M059J (cell line): ENCODE measurements around the gene RADIL. TPM values are rescaled to one million over a fixed set of nuclear protein-coding genes. Genes with fewer than 3 reads are reported as not detected.

Experiments
- DNase-seq: peaks from one replicate; pipeline ENCODE4 v3.0.0-alpha.2; 2012; ENCODE audit warnings: low read depth
- total RNA-seq: library from RNA; depleted of rRNA; stranded (reverse); fragments of >200 nt; shearing (Covaris generic); gene quantifications from 2 replicates; pipeline ENCODE4 v1.2.3, GENCODE V29; 2014

RADIL gene
- total RNA-seq, 1 experiment from 2014 or later, result not detected

DNA sequence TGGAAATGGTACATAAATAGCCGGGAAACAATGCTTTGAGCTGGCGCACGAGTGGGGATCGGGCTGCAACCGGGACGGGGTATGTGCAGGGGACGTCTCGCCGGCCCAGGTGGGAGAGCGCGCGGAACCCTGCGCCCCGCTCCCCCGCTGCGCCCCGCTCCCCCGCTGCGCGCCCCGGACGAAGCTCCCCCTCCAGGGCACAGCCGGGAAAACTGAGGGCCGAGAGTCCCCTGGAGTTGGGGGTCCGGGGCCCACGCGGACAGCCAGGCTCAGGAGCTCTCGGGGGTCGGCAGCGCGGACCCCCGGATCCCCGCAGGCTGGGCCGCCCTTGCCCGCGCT lies 514 bp downstream of the RADIL start:
- no peak for DNase-seq

DNA sequence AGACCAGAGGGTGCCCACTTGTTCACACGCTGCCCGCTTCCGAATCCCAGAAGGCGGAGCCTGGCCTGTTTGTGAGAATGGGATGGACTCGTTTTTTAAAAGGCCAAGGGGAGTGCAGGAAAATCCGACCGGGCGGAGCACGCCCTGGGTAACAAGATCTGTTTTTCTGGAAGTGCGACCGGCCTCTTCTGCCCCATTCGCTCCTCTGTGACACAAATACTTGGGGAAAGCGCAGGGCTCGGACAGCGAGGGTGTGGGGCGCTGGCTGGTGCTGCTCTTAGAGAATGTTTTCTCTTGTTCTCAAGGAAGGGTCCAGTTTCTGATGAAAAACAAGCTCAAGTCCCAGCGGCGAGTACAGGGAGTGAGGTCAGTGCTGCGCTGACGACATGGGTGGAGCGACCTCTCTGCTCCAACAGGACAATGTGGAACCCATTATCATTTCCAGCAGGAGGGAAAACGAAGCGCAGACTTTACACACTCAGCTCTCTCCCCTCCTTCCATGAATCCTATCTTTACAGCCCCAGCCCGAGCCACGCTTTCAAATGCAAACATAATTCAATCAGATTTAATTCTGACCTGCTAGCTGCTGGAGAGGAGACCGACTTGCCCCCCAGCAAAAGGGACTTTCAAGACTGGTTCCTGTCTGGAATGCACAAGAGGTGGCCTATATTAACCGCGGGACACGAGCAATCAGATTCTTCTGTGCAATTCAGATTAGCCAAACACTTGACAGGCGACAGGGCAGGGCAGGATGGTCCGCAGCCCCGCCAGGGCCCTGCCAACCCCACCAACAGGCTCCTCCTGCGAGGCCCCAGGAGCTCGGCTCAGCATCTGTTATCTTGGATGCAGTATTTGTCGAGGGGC lies 1.1 kb downstream of the RADIL start:
- DNase-seq, result no peak

- DNase-seq, result no peak
Observed at GRCh38 chr7:4880218-4880617, 3.3 kb downstream of the RADIL start.

- no peak for DNase-seq
Observed at GRCh38 chr7:4879396-4880081, 4.0 kb downstream of the RADIL start.

GRCh38 chr7:4878336-4879335 lies 4.9 kb downstream of the RADIL start:
- DNase-seq, result peak; percentile 42

GRCh38 chr7:4876586-4876985 lies 6.9 kb downstream of the RADIL start:
- DNase-seq, result no peak

GRCh38 chr7:4875391-4875790 lies 8.1 kb downstream of the RADIL start:
- no peak for DNase-seq

- DNase-seq, result no peak
Observed at GRCh38 chr7:4873071-4873944, 10.2 kb downstream of the RADIL start.

DNA sequence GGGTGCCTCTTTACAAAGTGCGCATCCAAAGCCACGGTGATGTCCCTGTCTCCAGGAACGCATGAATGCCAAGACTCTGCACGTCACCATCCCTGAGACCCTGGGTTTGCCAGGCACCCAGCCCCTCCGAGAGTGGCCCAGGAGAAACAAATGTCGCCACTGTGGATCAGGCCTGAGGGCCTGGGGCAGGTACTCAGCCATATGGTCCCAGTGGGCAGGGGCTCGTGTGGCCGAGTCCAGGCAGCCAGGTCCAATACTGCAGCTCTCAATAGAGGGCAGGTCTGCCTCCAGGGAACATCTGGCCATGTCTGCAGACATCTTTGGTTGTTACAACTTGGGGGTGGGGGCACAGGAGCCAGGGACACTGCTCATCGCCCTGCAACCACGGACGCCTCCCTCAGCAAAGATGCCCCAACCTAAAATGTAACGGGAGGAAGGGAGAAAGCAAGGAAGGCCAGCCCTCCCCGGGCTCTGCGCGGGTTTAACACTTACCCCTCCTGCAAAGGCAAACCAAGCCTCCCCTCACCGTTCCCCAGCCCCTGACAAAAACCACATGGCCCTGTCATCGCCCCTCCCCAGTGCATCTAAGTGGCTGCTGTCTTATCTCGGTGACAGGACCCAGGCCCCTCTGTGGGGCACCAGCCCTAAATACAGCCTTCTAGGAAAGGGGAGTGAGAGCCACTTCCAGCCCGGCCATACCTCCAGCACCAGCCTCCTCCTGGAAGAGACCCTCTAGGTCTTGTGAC lies 11.4 kb downstream of the RADIL start:
- no peak for DNase-seq

DNA sequence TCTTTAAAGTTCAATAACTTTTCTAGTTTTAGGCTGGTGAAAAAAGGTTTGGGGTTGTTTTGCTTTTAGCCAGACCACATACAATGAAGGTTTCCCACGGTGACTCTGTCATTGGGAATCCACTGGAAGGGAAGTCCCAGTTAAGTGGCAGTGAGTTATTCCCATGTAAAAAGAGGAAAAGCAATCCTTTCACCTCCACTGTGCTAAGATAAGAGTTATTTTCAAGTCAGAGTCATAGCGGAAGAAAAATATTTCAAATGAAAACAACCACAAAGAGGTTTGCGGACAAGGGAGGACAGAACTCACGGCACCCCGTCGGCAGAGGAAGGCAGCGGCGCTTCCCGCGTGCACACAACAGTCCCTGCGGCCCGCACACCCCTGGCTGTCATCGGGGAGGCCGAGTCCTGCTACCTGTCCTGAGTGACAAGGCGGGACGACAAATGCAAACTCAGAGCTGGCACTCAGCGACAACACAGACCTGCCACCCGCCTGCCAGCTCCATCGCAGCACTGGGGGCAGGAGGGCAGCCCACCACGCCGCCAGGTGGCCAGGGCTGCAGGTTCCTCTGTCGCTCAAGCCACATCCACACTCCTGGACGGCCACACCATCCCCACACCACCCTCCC lies 12.3 kb downstream of the RADIL start:
- no peak for DNase-seq

- no peak for DNase-seq
Observed at GRCh38 chr7:4868493-4868892, 15.0 kb downstream of the RADIL start.

- DNase-seq, result no peak
Observed at GRCh38 chr7:4866528-4867496, 16.7 kb downstream of the RADIL start.

- no peak for DNase-seq
Observed at GRCh38 chr7:4862156-4862555, 21.4 kb downstream of the RADIL start.

- DNase-seq, result no peak
Observed at GRCh38 chr7:4861673-4862072, 21.8 kb downstream of the RADIL start, which contains the start of gene PAPOLB. Gene PAPOLB (minus strand): TSS chr7:4862030. CDS start chr7:4861810, 220 bp downstream.

DNA sequence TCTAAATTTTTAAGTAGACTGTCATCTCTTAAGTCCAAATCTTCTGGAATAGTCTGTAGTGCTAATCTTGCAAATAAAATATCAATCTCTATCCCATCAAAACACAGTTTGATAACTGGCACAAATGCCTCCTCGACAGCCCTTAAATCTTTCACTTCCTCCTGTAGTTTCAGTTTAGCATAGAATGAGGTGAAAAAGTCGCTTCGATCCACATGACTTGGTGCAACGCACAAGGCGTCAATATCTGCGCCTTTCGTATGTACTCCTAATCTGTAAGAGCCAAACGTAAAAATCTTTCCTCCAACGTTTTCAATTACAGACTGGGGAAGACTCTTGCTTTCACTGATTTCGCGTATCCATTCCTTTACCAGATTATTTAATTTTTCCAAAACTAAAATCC lies 22.3 kb downstream of the RADIL start:
- DNase-seq, result no peak

GRCh38 chr7:4857189-4857588 lies 26.3 kb downstream of the RADIL start:
- DNase-seq, result no peak

DNA sequence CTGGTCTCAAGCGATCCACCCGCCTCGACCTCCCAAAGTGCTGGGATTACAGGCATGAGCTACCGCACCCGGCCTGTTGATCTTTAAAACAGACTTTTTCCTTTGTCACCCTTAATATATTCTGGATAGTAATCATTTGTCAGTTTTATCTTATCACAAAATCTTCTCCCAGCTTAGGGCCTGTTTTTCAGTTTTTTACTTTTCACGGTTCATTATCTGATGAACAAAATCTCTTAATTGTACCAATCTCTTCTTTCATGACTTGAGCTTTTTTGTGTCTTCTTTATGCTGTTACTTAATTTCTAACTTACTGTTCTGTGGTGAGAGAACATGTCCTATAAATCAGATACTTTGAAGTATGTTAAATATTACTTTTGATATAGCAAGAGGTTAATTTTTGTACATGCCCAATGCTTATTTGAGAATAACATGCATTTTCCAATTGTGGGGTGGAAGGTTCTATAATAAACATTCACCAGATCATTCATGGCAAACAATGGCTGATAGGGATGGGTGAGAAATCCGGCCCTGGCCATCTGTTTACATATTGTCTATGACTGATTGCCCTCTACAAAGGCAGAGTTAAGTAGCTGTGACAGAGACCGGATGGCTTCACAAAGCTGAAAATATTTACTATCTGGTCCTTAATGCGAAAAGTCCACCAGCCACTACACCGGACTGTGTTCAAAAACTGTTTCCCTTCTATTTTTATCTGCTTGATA lies 27.0 kb downstream of the RADIL start:
- no peak for DNase-seq

- DNase-seq, result no peak
Observed at GRCh38 chr7:4854916-4855315, 28.6 kb downstream of the RADIL start.
